Trophoblast cell (in vitro differentiated cells and primary cell): Measurements from ENCODE around the gene SSR2.

ENCODE experiments used
- DNase-seq, 2 donors: peaks; one replicate each; pipeline ENCODE4 v3.0.0-alpha.2; 2016
- H2AFZ ChIP-seq: 2 replicates; pipeline ENCODE4 v1.6.1; 2013; ENCODE audit warnings: low read length, moderate library complexity, mild to moderate bottlenecking; ENCODE audit not compliant: insufficient read depth, poor library complexity
- H2AK5ac ChIP-seq: 2 replicates; pipeline ENCODE4 v1.6.1; 2013; ENCODE audit warnings: mild to moderate bottlenecking, low read length
- H2BK120ac ChIP-seq: 2 replicates; pipeline ENCODE4 v1.6.1; 2013; ENCODE audit warnings: low read length, mild to moderate bottlenecking, moderate library complexity; ENCODE audit not compliant: insufficient read depth, poor library complexity
- H2BK12ac ChIP-seq: 2 replicates; pipeline ENCODE4 v1.6.1; 2013; ENCODE audit warnings: mild to moderate bottlenecking, low read length, moderate library complexity
- H2BK5ac ChIP-seq: 2 replicates; pipeline ENCODE4 v1.6.1; 2013; ENCODE audit warnings: low read length, low read depth, moderate library complexity, mild to moderate bottlenecking; ENCODE audit not compliant: poor library complexity
- H3K14ac ChIP-seq: 2 replicates; pipeline ENCODE4 v1.6.1; 2013; ENCODE audit warnings: mild to moderate bottlenecking, low read length
- H3K18ac ChIP-seq: 2 replicates; pipeline ENCODE4 v1.6.1; 2013; ENCODE audit warnings: mild to moderate bottlenecking, low read length
- H3K23ac ChIP-seq: 2 replicates; pipeline ENCODE4 v1.6.1; 2013; ENCODE audit warnings: low read length
- H3K27ac ChIP-seq: 2 replicates; pipeline ENCODE4 v1.5.1; 2013; ENCODE audit warnings: low read depth, mild to moderate bottlenecking, inconsistent platforms, low read length, moderate library complexity
- H3K27me3 ChIP-seq: 2 replicates; pipeline ENCODE4 v1.6.1; 2013; ENCODE audit warnings: inconsistent platforms, mild to moderate bottlenecking, low read length, moderate library complexity; ENCODE audit not compliant: insufficient read depth
- H3K36me3 ChIP-seq, 2 experiments: 1 replicate in 1 of 2; 2 replicates in 1 of 2; pipeline ENCODE4 v1.6.1; 2013; ENCODE audit warnings: low read length in 2 of 2, mild to moderate bottlenecking in 2 of 2, moderate library complexity in 1 of 2; ENCODE audit not compliant: insufficient read depth in 2 of 2, control insufficient read depth in 1 of 2
- H3K4ac ChIP-seq: 2 replicates; pipeline ENCODE4 v1.6.1; 2013; ENCODE audit warnings: low read depth, mild to moderate bottlenecking, low read length, moderate library complexity
- H3K4me1 ChIP-seq, 2 experiments: 1 replicate in 1 of 2; 2 replicates in 1 of 2; pipeline ENCODE4 v1.6.1; 2013; ENCODE audit warnings: low read length in 2 of 2, mild to moderate bottlenecking in 2 of 2, moderate library complexity in 1 of 2; ENCODE audit not compliant: insufficient read depth in 2 of 2, control insufficient read depth in 1 of 2
- H3K4me2 ChIP-seq: 2 replicates; pipeline ENCODE4 v1.6.1; 2013; ENCODE audit warnings: inconsistent platforms, mild to moderate bottlenecking, low read length, moderate library complexity
- H3K4me3 ChIP-seq: 2 replicates; pipeline ENCODE4 v1.5.1; 2013; ENCODE audit warnings: mild to moderate bottlenecking, low read depth, low read length, inconsistent platforms
- H3K79me1 ChIP-seq: one replicate; pipeline ENCODE4 v1.6.1; 2013; ENCODE audit warnings: low read length
- H3K79me2 ChIP-seq: 2 replicates; pipeline ENCODE4 v1.6.1; 2013; ENCODE audit warnings: low read length, mild to moderate bottlenecking; ENCODE audit not compliant: control insufficient read depth, insufficient read depth, poor library complexity
- H3K9ac ChIP-seq: 2 replicates; pipeline ENCODE4 v1.6.1; 2013; ENCODE audit warnings: mild to moderate bottlenecking, low read length
- H3K9me3 ChIP-seq: 2 replicates; pipeline ENCODE4 v1.6.1; 2013; ENCODE audit warnings: low read depth, mild to moderate bottlenecking, control low read depth, inconsistent platforms, low read length; ENCODE audit not compliant: insufficient read depth
- H4K12ac ChIP-seq: 2 replicates; pipeline ENCODE4 v1.6.1; 2013; ENCODE audit warnings: low read depth, mild to moderate bottlenecking, low read length, moderate library complexity
- H4K8ac ChIP-seq: 2 replicates; pipeline ENCODE4 v1.6.1; 2013; ENCODE audit warnings: low read depth, mild to moderate bottlenecking, low read length, moderate library complexity
- H4K91ac ChIP-seq: one replicate; pipeline ENCODE4 v1.6.1; 2013; ENCODE audit warnings: low read depth, mild to moderate bottlenecking, low read length, moderate library complexity
- WGBS: extraction: QIAGEN DNeasy Blood & Tissue Kit; methylation state at CpG from one replicate; pipeline ENCODE4 v1.1.7; 2013; ENCODE audit warnings: missing lambda C conversion rate; ENCODE audit not compliant: insufficient read length, insufficient coverage; ENCODE audit errors: extremely low coverage; 5-methylcytosine and 5-hydroxymethylcytosine counted together

Gene SSR2

GRCh38 chr1:156001662-156002171 is 19.0 kb downstream of the SSR2 start:
- Histone ChIP-seq H4K91ac (no peak overlapping the region), H3K4me1 (peaks cover 0 to 1% of the 10 kb centered on the region in 2 experiments), H3K9me3 (no peaks in the 10 kb centered on the region), H2BK120ac (no peak overlapping the region), H3K27ac (no peak overlapping the region), H4K8ac (no peak overlapping the region), H3K36me3 (no peaks in the 10 kb centered on the region), H2BK12ac (no peak overlapping the region), H4K12ac (no peak overlapping the region), H2BK5ac (no peak overlapping the region), H3K9ac (no peak overlapping the region), H2AK5ac (no peak overlapping the region), H2AFZ (no peak overlapping the region), H3K79me1 (no peaks in the 10 kb centered on the region), H3K23ac (no peak overlapping the region), H3K27me3 (no peaks in the 10 kb centered on the region), H3K14ac (no peak overlapping the region), H3K18ac (no peak overlapping the region), H3K4me3 (no peak overlapping the region), H3K79me2 (no peaks in the 10 kb centered on the region), H3K4me2 (no peak overlapping the region), H3K4ac (no peak overlapping the region)
- no peak for DNase-seq
- WGBS = no CpG with 5 or more reads among the region's 4 CpGs

- H4K91ac ChIP-seq = no peak overlapping the region
- H3K4me3 ChIP-seq = no peak overlapping the region
- H2AFZ ChIP-seq = no peak overlapping the region
- H3K4me2 ChIP-seq = no peak overlapping the region
- no peak overlapping the region for H3K4ac ChIP-seq
- no peak overlapping the region for H3K14ac ChIP-seq
- no peak overlapping the region for H2BK12ac ChIP-seq
- H3K79me1 ChIP-seq = no peaks in the 10 kb centered on the region
- no peak overlapping the region for H3K27ac ChIP-seq
- no peak overlapping the region for H4K8ac ChIP-seq
- H2AK5ac ChIP-seq = no peak overlapping the region
- H3K23ac ChIP-seq = no peak overlapping the region
- no peaks in the 10 kb centered on the region for H3K9me3 ChIP-seq
- H3K4me1 ChIP-seq = no peaks in the 10 kb centered on the region
- H2BK5ac ChIP-seq = no peak overlapping the region
- H3K18ac ChIP-seq = no peak overlapping the region
- H3K27me3 ChIP-seq = no peaks in the 10 kb centered on the region
- no peak overlapping the region for H3K9ac ChIP-seq
- DNase-seq = no peak
- no peaks in the 10 kb centered on the region for H3K79me2 ChIP-seq
- H4K12ac ChIP-seq = no peak overlapping the region
- WGBS = no CpG with 5 or more reads among the region's 10 CpGs
- no peaks in the 10 kb centered on the region for H3K36me3 ChIP-seq
- H2BK120ac ChIP-seq = no peak overlapping the region
Measured at GRCh38 chr1:156001021-156001661, 19.6 kb downstream of the SSR2 start.

- Histone ChIP-seq H3K79me1 (no peaks in the 10 kb centered on the region), H3K4ac (no peak overlapping the region), H4K8ac (no peak overlapping the region), H2BK5ac (no peak overlapping the region), H3K36me3 (no peaks in the 10 kb centered on the region), H3K4me2 (no peak overlapping the region), H3K27me3 (no peaks in the 10 kb centered on the region), H3K9me3 (no peaks in the 10 kb centered on the region), H3K27ac (no peak overlapping the region), H3K4me3 (no peak overlapping the region), H4K12ac (no peak overlapping the region), H2AFZ (no peak overlapping the region), H2AK5ac (no peak overlapping the region), H3K79me2 (no peaks in the 10 kb centered on the region), H3K9ac (no peak overlapping the region), H3K23ac (no peak overlapping the region), H2BK12ac (no peak overlapping the region), H4K91ac (no peak overlapping the region), H3K18ac (no peak overlapping the region), H3K14ac (no peak overlapping the region), H3K4me1 (no peaks in the 10 kb centered on the region), H2BK120ac (no peak overlapping the region)
- WGBS = no CpG with 5 or more reads among the region's 1 CpG
- DNase-seq = no peak
Measured at GRCh38 chr1:155999964-156000363, 20.8 kb downstream of the SSR2 start.

- Histone ChIP-seq H3K27ac (no peak overlapping the region), H3K4ac (no peak overlapping the region), H3K9me3 (no peaks in the 10 kb centered on the region), H3K18ac (no peak overlapping the region), H2AK5ac (no peak overlapping the region), H3K9ac (no peak overlapping the region), H4K12ac (no peak overlapping the region), H2BK120ac (no peak overlapping the region), H3K79me2 (no peaks in the 10 kb centered on the region), H3K4me3 (no peak overlapping the region), H3K79me1 (no peaks in the 10 kb centered on the region), H3K14ac (no peak overlapping the region), H4K91ac (no peak overlapping the region), H2BK5ac (no peak overlapping the region), H3K4me2 (no peak overlapping the region), H3K23ac (no peak overlapping the region), H3K36me3 (no peaks in the 10 kb centered on the region), H2AFZ (no peak overlapping the region), H3K4me1 (no peaks in the 10 kb centered on the region), H2BK12ac (no peak overlapping the region), H4K8ac (no peak overlapping the region), H3K27me3 (peaks cover 2% of the 10 kb centered on the region)
- no CpG with 5 or more reads among the region's 2 CpGs for WGBS
- DNase-seq = no peak
Measured at GRCh38 chr1:155996166-155996565, 24.6 kb downstream of the SSR2 start.
